Stomach (tissue), 9 donors: ENCODE measurements around the gene ETV6. TPM values are rescaled to one million over a fixed set of nuclear protein-coding genes. Genes with fewer than 3 reads are reported as not detected.

ENCODE experiments used
- DNase-seq, 2 donors: peaks; one replicate each; pipeline versions ENCODE4 v3.0.0 to v3.0.0-alpha.2; 2013 to 2019
- H3K27ac ChIP-seq, 5 donors: fragments of 200-600 bp in 4 of 5; sonication (generic) in 4 of 5; one replicate each; pipeline ENCODE4 v1.5.1; 2013 to 2019; ENCODE audit warnings: mild to moderate bottlenecking in 1 of 5, moderate library complexity in 1 of 5
- H3K27me3 ChIP-seq, 3 donors: fragments of 200-600 bp; sonication (generic); one replicate each; pipeline ENCODE4 v1.5.1; 2017 to 2019; ENCODE audit warnings: mixed run types in 1 of 3
- H3K36me3 ChIP-seq, 4 donors: fragments of 200-600 bp; sonication (generic); 1 replicate in 3 of 4; 2 replicates in 1 of 4; pipeline ENCODE4 v1.5.1; 2016 to 2019
- H3K4me1 ChIP-seq, 4 donors: fragments of 200-600 bp; sonication (generic); one replicate each; pipeline ENCODE4 v1.5.1; 2016 to 2019
- H3K4me3 ChIP-seq, 4 donors: fragments of 200-600 bp; sonication (generic) in 3 of 4; one replicate each; pipeline ENCODE4 v1.5.1; 2016 to 2019; ENCODE audit warnings: mild to moderate bottlenecking in 1 of 4
- H3K9me3 ChIP-seq, 4 donors: fragments of 200-600 bp; sonication (generic); one replicate each; pipeline ENCODE4 v1.5.1; 2016 to 2019
- EP300 ChIP-seq: sonication (generic); formaldehyde crosslinking; IDR thresholded peaks from one replicate; pipeline ENCODE4 v1.6.1; 2017; ENCODE audit warnings: antibody characterized with exemption
- POLR2A ChIP-seq, 4 donors: fragments of 450-650 bp; IDR thresholded peaks; one replicate each; pipeline ENCODE4 v1.6.1; 2016; ENCODE audit warnings: antibody characterized with exemption in 4 of 4, control low read depth in 2 of 4, mild to moderate bottlenecking in 1 of 4, moderate library complexity in 1 of 4
- POLR2AphosphoS5 ChIP-seq, 3 donors: sonication (generic); formaldehyde crosslinking; IDR thresholded peaks; one replicate each; pipeline ENCODE4 v1.6.1; 2016; ENCODE audit warnings: antibody characterized with exemption in 3 of 3
- WGBS, 5 donors: extraction: QIAGEN DNeasy Blood & Tissue Kit in 3 of 5; methylation state at CpG; one replicate each; pipeline versions ENCODE4 v1.1.5 to v1.1.7; 2013 to 2018; 5-methylcytosine and 5-hydroxymethylcytosine counted together
- intact Hi-C: fragments of 100-400 bp; cut with DNase I; formaldehyde crosslinking; loops from one replicate; pipeline ENCODE4 v1.15.1; 2023; ENCODE audit warnings: low total_unique reads
- polyA plus RNA-seq, 3 donors: library from polyadenylated mRNA; stranded (reverse); fragments of 200-250 nt; gene quantifications; one replicate each; pipeline ENCODE4 v1.2.3, GENCODE V29; 2013
- total RNA-seq, 5 donors: library from RNA; depleted of rRNA; stranded (reverse); fragments of >200 nt; gene quantifications; one replicate each; pipeline versions ENCODE4 v1.1.0 to v1.2.3, GENCODE V29; 2014 to 2016
- TF ChIP-seq, protein P1 (sequence below), 7 experiments: fragments of 450-650 bp in 4 of 7; fragments of 200-600 bp in 3 of 7; sonication (generic) in 3 of 7; IDR thresholded peaks; one replicate each; pipeline ENCODE4 v1.5.1; 2016 to 2019; ENCODE audit warnings: antibody characterized with exemption in 7 of 7, control low read depth in 2 of 7, mild to moderate bottlenecking in 1 of 7
- donor health status: healthy with polysubstance abuse.
- donor health status: Bipolar disorder and iron deficiency.
- donor health status: healthy.

Gene ETV6
- total and polyA plus RNA-seq, 8 donors = 4.1 to 60.3 (median 13.4) TPM

- peaks cover 38 to 86% (median 69%) of the 10 kb centered on the region in 4 donors for H3K4me1 ChIP-seq
- H3K27ac ChIP-seq = peak overlapping the region in 4 of 5 donors; percentile 81 to 88 (median 83)
- no peaks in the 10 kb centered on the region for H3K27me3 ChIP-seq
- H3K36me3 ChIP-seq = peaks cover 0 to 22% (median 6%) of the 10 kb centered on the region in 4 donors
- no peak overlapping the region for H3K4me3 ChIP-seq
- intact Hi-C loops = no loop called here
- WGBS, 5 donors = 67 to 95% (median 88%) methylated on average over 5 of the region's 5 CpGs
- no peaks in the 10 kb centered on the region for H3K9me3 ChIP-seq
- no peak for DNase-seq
- TF ChIP-seq, protein P1, sequence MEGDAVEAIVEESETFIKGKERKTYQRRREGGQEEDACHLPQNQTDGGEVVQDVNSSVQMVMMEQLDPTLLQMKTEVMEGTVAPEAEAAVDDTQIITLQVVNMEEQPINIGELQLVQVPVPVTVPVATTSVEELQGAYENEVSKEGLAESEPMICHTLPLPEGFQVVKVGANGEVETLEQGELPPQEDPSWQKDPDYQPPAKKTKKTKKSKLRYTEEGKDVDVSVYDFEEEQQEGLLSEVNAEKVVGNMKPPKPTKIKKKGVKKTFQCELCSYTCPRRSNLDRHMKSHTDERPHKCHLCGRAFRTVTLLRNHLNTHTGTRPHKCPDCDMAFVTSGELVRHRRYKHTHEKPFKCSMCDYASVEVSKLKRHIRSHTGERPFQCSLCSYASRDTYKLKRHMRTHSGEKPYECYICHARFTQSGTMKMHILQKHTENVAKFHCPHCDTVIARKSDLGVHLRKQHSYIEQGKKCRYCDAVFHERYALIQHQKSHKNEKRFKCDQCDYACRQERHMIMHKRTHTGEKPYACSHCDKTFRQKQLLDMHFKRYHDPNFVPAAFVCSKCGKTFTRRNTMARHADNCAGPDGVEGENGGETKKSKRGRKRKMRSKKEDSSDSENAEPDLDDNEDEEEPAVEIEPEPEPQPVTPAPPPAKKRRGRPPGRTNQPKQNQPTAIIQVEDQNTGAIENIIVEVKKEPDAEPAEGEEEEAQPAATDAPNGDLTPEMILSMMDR (IDR thresholded peaks at IDR 0.05) = no peak
- TF ChIP-seq POLR2AphosphoS5 (IDR thresholded peaks at IDR 0.05) = no peak
- no peak for TF ChIP-seq EP300
- no peak for TF ChIP-seq POLR2A (IDR thresholded peaks at IDR 0.05)
These were observed 110.0 kb downstream of the ETV6 start for GRCh38 chr12:11759494-11759878.

DNA sequence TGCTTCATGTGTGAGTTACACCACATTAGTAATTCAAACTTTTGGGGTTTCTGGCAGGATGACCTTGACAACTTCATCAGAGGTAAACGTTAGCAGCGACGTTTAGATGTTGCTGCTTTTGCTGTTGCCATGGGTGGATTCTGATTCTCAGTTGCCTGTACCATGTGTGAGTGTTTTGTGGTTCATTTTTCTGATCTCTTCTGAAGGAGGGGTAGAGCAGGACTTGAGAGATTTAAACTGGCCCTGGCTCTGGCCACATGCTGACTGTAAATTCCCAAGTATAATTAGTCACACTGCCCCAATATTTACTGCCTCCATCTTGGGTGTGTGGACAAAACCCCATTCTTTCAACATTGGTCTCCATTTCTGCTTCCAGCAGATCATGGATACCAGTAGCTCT, 110.4 kb downstream of the ETV6 start:
- H3K27me3 ChIP-seq = no peaks in the 10 kb centered on the region
- H3K36me3 ChIP-seq = peaks cover 0 to 18% (median 5%) of the 10 kb centered on the region in 4 donors
- H3K27ac ChIP-seq = peak overlapping the region in 4 of 5 donors; percentile 81 to 88 (median 83)
- no peak for DNase-seq
- intact Hi-C loops = no loop called here
- TF ChIP-seq, protein P1 (IDR thresholded peaks at IDR 0.05) = no peak
- TF ChIP-seq EP300 (no peak), POLR2A (IDR thresholded peaks at IDR 0.05) (no peak), POLR2AphosphoS5 (IDR thresholded peaks at IDR 0.05) (no peak)
- no peaks in the 10 kb centered on the region for H3K9me3 ChIP-seq
- 71 to 90% (median 81%) methylated on average over 3 of the region's 3 CpGs for WGBS, 5 donors
- no peak overlapping the region for H3K4me3 ChIP-seq
- H3K4me1 ChIP-seq = peaks cover 38 to 89% (median 67%) of the 10 kb centered on the region in 4 donors

- no peak for TF ChIP-seq POLR2A (IDR thresholded peaks at IDR 0.05)
- TF ChIP-seq POLR2AphosphoS5 (IDR thresholded peaks at IDR 0.05) = no peak
- TF ChIP-seq, protein P1 (IDR thresholded peaks at IDR 0.05) = no peak
- no peak for TF ChIP-seq EP300
- peaks cover 52 to 93% (median 70%) of the 10 kb centered on the region in 4 donors for H3K4me1 ChIP-seq
- DNase-seq = no peak
- 57 to 68% (median 65%) methylated on average over 8 of the region's 8 CpGs for WGBS, 5 donors
- peak overlapping the region; percentile 10 to 88 (median 86) for H3K27ac ChIP-seq
- H3K36me3 ChIP-seq = peaks cover 0 to 8% (median 0%) of the 10 kb centered on the region in 4 donors
- no peak overlapping the region for H3K4me3 ChIP-seq
- H3K27me3 ChIP-seq = no peaks in the 10 kb centered on the region
- intact Hi-C loops = no loop called here
- H3K9me3 ChIP-seq = no peaks in the 10 kb centered on the region
These were observed 112.5 kb downstream of the ETV6 start for GRCh38 chr12:11761869-11762567.

GRCh38 chr12:11762723-11763326, 113.4 kb downstream of the ETV6 start:
- DNase-seq = no peak
- H3K4me3 ChIP-seq = no peak overlapping the region
- intact Hi-C loops = no loop called here
- H3K27ac ChIP-seq = peak overlapping the region in 4 of 5 donors; percentile 76 to 88 (median 87)
- TF ChIP-seq EP300 (no peak), POLR2A (IDR thresholded peaks at IDR 0.05) (no peak), POLR2AphosphoS5 (IDR thresholded peaks at IDR 0.05) (no peak)
- TF ChIP-seq, protein P1 (IDR thresholded peaks at IDR 0.05) = no peak
- H3K4me1 ChIP-seq = peaks cover 54 to 93% (median 70%) of the 10 kb centered on the region in 4 donors
- no peaks in the 10 kb centered on the region for H3K9me3 ChIP-seq
- no peaks in the 10 kb centered on the region for H3K36me3 ChIP-seq
- WGBS, 5 donors = 63 to 75% (median 72%) methylated on average over 9 of the region's 9 CpGs
- no peaks in the 10 kb centered on the region for H3K27me3 ChIP-seq
